ENCODE measurements around the gene MUC5AC.
"Not testable (repeated sequence)": the region's sequence is repeated elsewhere in the genome, so short reads cannot be mapped to it uniquely, and the experiment has no call there.

Gene MUC5AC

GRCh38 chr11:1179641-1180040 lies 21.9 kb downstream of the MUC5AC start:
- DNase-seq = no peak

DNA sequence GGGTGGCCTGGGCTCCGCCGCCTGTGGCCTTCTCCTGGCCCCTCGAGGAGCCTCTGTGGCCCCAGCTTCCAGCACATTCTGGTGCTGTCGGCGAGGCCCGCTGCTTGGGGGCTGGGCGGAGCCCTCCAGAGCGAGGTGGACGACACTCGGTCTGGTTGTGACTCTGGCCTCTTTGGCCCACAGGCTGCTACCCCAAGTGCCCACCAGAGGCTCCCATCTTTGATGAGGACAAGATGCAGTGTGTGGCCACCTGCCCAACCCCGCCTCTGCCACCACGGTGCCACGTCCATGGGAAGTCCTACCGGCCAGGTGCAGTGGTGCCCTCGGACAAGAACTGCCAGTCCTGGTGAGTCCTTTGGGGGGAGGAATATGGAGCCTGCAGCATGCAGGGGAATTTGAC lies 22.4 kb downstream of the MUC5AC start:
- DNase-seq = no peak

GRCh38 chr11:1180947-1181391 lies 23.2 kb downstream of the MUC5AC start:
- DNase-seq = no peak

- DNase-seq = no peak
Measured at GRCh38 chr11:1181420-1181819, 23.7 kb downstream of the MUC5AC start.

- DNase-seq = no peak
Measured at GRCh38 chr11:1181853-1182535, 24.2 kb downstream of the MUC5AC start.

DNA sequence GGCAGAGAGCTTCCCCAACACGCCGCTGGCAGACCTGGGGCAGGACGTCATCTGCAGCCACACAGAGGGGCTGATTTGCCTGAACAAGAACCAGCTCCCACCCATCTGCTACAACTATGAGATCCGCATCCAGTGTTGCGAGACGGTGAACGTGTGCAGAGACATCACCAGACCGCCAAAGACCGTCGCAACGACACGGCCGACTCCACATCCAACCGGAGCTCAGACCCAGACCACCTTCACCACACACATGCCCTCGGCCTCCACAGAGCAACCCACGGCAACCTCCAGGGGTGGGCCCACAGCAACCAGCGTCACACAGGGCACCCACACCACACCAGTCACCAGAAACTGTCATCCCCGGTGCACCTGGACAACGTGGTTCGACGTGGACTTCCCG lies 26.4 kb downstream of the MUC5AC start:
- not testable (repeated sequence) for DNase-seq

GRCh38 chr11:1188451-1189130 lies 30.8 kb downstream of the MUC5AC start:
- DNase-seq = not testable (repeated sequence)

GRCh38 chr11:1189816-1190215 lies 32.1 kb downstream of the MUC5AC start:
- DNase-seq = not testable (repeated sequence)

DNA sequence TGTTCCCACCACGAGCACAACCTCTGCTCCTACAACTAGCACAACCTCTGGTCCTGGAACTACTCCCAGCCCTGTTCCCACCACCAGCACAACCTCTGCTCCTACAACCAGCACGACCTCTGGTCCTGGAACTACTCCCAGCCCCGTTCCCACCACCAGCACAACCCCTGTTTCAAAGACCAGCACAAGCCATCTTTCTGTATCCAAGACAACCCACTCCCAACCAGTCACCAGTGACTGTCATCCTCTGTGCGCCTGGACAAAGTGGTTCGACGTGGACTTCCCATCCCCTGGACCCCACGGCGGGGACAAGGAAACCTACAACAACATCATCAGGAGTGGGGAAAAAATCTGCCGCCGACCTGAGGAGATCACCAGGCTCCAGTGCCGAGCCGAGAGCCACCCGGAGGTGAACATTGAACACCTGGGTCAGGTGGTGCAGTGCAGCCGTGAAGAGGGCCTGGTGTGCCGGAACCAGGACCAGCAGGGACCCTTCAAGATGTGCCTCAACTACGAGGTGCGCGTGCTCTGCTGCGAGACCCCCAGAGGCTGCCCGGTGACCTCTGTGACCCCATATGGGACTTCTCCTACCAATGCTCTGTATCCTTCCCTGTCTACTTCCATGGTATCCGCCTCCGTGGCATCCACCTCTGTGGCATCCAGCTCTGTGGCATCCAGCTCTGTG lies 34.2 kb downstream of the MUC5AC start:
- not testable (repeated sequence) for DNase-seq

DNA sequence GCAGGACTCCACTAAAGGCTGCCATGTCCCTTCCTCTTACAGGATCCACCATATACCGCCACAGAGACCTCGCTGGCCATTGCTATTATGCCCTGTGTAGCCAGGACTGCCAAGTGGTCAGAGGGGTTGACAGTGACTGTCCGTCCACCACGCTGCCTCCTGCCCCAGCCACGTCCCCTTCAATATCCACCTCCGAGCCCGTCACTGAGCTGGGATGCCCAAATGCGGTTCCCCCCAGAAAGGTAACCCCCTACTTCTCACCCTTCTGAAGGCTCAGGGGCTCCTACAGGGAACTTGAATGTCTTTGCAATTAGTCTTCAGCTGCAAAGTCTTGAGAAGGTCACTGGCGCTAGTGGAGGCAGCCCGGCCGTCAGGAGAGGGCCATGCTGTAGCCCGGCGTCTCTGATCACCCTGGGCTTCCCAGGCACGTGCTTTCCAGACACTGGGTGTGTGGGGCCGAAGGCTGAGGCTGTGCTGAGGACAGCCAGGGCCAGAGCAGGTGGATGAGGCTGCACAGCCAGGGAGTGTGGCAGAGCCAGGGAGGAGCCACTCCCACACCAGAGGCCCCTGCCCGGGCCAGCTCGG lies 35.1 kb downstream of the MUC5AC start:
- no peak for DNase-seq

DNA sequence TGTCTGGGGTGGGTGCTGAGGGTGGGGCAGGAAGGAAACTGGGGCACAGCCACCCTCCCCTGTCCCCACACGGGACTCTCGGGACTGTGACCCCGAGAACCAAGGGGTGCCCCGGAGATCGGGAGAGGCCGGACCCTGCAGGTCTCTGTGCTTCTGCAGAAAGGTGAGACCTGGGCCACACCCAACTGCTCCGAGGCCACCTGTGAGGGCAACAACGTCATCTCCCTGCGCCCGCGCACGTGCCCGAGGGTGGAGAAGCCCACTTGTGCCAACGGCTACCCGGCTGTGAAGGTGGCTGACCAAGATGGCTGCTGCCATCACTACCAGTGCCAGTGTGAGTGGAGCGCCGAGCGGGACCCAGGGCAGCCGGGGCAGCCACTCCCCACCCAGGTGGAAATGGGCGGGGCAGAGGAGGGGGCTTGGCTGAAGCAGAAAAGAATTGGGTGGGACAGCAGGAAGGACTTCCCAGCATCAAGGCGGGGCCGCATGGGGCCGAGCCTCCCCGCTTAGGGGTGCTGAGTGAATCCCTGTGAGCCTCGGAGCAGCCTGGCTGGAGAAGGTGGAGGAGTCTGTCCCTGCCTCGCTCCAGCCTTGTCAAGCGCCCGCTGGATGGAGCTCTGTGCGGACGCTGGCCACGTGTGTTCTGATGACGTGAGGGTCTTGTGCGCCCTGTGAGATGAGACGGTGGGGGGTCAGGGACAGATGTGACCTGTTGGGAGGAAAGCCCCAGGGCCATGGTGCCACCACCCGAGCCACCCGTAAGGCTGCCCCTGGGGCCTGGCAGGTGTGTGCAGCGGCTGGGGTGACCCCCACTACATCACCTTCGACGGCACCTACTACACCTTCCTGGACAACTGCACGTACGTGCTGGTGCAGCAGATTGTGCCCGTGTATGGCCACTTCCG lies 35.8 kb downstream of the MUC5AC start:
- DNase-seq = no peak

DNA sequence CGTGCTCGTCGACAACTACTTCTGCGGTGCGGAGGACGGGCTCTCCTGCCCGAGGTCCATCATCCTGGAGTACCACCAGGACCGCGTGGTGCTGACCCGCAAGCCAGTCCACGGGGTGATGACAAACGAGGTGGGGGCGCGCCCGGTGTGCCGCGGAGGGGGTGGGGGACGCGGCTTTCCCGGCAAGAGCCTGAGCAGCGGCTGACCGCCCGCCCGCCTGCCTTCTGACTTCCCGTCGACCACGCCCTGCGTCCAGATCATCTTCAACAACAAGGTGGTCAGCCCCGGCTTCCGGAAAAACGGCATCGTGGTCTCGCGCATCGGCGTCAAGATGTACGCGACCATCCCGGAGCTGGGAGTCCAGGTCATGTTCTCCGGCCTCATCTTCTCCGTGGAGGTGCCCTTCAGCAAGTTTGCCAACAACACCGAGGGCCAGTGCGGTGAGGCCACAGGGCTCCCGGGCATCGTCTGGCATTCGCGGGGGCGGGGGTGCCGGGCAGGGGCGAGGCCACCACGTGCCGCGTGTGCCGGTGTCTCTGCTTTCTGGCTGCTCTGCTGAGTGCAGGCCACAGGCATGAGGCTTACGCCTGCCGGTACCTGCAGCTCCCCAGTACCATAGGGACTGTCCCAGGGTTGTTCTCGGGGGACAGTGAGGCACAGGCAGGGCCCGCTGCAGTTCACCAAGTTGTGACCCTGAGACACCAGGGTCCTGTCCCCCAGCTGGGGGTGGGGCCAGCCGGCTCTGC lies 36.7 kb downstream of the MUC5AC start:
- no peak for DNase-seq

DNA sequence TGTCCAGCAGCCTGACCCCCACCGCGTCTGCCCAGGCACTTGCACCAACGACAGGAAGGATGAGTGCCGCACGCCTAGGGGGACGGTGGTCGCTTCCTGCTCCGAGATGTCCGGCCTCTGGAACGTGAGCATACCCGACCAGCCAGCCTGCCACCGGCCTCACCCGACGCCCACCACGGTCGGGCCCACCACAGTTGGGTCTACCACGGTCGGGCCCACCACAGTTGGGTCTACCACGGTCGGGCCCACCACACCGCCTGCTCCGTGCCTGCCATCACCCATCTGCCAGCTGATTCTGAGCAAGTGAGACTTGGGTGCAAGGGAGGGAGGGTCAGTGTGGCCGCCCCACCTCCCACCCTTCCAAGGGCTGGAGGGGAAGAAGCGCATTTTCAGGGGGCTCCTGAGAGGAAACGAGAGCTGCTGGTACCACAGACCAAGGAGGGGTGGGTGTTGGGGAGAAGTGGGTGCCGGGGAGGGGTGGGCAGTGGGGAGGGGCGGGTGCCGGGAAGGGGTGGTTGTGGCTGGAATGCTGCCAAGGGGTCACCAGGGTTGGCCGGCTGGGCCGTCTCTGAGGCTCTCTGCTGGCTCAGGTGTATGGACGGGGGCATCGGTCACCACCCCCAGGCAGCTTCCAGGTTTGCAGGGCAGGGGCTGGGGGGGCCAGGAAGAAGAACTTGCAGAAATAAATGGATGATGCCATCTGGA lies 37.4 kb downstream of the MUC5AC start:
- DNase-seq = no peak

- DNase-seq = no peak
Measured at GRCh38 chr11:1195682-1196515, 38.1 kb downstream of the MUC5AC start.

GRCh38 chr11:1196516-1197391 lies 39.0 kb downstream of the MUC5AC start:
- no peak for DNase-seq

DNA sequence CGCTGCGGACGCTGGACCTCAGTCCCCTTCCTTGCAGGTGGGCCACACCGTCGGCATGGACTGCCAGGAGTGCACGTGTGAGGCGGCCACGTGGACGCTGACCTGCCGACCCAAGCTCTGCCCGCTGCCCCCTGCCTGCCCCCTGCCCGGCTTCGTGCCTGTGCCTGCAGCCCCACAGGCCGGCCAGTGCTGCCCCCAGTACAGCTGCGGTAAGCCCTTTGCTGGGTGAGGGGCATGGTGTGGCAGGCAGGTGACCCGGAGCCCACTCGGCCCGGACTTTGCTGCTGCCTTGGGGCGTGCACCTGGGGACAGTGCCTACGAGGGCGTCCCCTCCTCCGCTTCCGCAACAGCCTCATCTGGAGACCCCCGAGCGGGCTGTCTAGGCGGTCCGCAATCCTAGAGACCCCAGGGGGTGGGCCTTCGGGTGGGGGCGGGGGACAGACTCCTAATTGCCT lies 39.7 kb downstream of the MUC5AC start:
- DNase-seq = no peak

- no peak for DNase-seq
Measured at GRCh38 chr11:1197886-1198560, 40.3 kb downstream of the MUC5AC start.

DNA sequence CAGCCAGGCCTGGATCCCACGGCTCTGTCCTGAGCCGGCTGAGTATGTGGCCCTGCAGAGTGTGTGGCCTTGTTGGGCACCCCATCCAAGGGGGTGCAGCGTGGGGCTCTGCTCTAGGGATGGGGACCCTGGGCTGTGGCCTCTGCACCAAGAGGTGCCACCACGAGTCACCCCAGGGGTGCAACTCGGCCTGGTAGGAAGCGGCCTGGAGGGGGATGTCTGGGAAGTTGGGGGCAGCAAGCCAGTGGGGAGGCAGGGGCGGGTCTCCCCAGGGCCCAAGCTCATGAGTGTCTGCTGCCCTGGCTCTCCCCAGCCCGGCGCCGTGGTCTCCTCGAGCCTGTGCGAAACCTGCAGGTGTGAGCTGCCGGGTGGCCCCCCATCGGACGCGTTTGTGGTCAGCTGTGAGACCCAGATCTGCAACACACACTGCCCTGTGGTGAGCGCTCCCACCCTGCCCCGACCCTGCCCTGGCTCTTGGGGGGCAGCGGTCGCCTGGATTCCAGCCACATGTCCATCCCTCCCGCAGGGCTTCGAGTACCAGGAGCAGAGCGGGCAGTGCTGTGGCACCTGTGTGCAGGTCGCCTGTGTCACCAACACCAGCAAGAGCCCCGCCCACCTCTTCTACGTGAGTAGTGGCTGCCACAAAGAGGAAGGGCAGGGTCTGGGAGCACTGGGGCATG lies 40.9 kb downstream of the MUC5AC start:
- DNase-seq = no peak
